GM12872 (cell line): ENCODE data around the gene ICE1.

Experiments
- TF ChIP-seq, protein P1 (sequence below): IDR thresholded peaks from 3 replicates; pipeline ENCODE4 v1.5.1; 2011; ENCODE audit warnings: low read depth, mild to moderate bottlenecking, low read length, moderate library complexity; ENCODE audit not compliant: insufficient read depth

Gene ICE1

DNA sequence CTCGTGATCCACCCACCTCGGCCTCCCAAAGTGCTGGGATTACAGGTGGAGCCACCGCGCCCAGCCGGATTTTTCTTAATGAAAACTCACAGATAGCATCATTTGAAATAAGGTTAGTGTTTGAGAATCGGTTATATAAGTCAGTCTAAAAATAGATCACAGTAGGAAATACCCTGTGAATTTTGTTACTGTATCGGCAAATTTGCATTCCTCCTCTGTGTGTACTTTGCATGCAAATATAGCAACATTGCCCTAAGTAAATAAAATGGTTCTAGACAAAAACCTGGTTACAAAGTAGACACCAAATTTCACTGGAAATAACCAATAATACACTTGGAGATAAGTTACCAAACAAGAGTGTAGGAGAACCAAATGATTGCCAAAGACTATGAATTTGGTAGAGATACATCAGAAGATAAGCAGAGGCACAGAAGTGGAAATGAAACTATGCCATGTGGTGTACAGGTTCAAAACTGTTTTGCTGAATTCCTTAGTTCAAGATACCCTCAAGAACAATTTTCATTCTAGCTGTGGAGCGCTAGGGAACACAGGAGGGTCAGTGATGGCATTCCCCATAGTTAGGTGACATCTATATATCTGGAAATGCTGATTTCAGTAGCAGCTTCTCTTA lies 58.1 kb downstream of the ICE1 start:
- TF ChIP-seq, protein P1, sequence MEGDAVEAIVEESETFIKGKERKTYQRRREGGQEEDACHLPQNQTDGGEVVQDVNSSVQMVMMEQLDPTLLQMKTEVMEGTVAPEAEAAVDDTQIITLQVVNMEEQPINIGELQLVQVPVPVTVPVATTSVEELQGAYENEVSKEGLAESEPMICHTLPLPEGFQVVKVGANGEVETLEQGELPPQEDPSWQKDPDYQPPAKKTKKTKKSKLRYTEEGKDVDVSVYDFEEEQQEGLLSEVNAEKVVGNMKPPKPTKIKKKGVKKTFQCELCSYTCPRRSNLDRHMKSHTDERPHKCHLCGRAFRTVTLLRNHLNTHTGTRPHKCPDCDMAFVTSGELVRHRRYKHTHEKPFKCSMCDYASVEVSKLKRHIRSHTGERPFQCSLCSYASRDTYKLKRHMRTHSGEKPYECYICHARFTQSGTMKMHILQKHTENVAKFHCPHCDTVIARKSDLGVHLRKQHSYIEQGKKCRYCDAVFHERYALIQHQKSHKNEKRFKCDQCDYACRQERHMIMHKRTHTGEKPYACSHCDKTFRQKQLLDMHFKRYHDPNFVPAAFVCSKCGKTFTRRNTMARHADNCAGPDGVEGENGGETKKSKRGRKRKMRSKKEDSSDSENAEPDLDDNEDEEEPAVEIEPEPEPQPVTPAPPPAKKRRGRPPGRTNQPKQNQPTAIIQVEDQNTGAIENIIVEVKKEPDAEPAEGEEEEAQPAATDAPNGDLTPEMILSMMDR = no peak

DNA sequence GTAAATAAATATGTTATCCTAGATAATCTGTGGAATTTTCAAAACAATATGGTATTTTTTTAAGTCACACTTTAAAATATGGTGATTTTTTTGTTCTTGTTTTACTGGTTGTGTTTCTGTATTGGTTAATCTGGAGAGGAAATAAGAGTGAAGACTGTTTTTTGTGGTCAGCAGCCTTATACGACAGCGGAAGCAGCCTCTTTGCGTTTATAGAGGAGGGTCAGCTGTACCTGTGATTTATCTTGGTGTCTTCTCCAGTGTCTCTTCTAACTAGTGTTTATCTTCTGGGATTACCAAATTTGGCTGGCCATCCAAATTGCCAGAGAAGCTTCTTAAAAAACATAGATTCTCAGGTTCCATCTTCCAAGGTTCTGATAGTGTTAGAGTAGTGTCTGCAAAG lies 58.7 kb downstream of the ICE1 start:
- TF ChIP-seq, protein P1 = no peak

DNA sequence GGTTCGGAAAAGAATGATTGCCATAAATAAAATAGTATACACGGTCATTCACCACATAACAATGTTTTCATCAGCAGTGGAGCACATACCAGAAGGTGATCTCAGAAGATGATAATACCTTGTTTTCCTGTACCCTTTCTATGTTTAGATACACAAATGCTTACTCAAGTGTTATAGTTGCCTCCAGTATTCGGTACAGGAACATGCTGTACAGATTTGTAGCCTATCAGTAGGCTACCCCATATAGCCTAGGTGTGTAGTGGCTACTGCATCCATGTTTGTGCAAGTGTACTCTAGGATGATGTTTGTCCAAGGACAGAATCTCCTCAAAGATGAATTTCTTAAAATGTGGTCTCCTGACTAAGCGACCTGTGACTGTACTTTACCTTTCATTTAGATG lies 59.2 kb downstream of the ICE1 start:
- TF ChIP-seq, protein P1 = no peak

DNA sequence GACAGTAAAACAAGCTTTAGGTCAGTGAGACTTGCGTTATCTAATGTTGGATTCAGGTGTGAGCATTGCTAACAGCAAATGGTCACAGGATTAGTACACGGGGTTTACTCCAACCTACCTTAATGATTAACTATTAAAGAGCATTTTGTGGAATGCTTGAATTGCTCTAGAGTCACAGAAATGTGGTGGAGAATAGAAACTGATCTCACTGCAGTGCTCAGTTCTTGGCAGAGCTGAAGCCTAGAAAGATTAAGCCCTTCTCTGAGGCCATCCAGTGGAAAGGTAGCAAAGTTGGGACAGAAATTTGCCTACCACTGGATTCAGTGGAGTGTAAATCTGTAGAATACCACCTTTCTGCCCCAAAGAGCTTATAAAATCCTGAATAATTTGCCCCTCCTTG lies 60.9 kb downstream of the ICE1 start:
- TF ChIP-seq, protein P1 = no peak

DNA sequence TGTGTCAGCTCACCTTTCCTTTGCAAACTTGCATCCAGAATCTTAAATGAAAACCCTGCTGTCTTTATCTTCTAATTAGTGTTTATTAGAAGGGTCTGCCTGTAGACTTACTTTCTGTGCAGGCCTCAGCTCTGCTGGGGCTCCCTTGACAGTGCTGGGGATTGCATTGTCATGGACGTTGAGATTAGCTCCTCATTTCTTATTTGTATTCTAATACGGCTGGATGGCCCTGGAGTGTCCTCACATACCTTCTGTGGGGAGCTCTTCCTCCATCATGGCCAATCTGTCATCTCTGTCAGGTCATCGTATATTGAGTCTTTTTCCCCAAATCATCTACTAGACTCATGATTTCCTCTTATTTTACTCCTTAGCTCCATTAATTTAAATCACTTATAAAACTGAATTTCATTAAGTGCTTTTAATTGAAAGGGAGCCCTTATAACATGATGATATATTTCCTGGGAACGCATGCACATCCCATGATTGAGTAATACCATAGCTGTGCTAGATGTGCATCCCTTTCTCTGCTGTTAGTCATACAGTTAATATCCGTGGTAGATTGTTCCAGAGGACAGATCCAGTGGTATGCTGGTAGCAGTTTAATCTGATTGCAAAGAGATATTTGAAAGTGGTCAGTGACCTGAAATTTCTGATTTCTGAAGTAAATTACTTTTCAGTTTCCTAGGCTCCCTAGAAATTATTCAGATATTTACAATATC lies 61.6 kb downstream of the ICE1 start:
- TF ChIP-seq, protein P1 = no peak

DNA sequence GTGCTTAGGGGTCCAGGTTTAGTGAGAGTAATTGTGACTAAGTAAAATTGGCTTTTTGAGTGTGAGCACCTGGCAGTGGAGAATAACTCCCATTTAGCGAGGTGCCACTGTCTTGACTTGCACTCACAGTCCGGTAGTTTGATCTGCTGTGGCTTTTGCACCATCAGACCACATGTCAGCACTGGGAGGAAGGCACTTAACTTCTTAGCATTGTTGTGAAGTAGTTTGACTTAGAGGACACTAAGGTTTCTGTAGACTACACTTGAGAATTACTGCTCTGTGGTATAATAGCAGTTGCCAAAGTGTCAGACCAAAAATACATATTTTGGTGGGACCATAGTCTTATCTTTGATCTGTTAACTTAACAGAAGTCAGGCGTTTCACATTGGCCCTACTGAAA lies 63.6 kb downstream of the ICE1 start:
- TF ChIP-seq, protein P1 = no peak

DNA sequence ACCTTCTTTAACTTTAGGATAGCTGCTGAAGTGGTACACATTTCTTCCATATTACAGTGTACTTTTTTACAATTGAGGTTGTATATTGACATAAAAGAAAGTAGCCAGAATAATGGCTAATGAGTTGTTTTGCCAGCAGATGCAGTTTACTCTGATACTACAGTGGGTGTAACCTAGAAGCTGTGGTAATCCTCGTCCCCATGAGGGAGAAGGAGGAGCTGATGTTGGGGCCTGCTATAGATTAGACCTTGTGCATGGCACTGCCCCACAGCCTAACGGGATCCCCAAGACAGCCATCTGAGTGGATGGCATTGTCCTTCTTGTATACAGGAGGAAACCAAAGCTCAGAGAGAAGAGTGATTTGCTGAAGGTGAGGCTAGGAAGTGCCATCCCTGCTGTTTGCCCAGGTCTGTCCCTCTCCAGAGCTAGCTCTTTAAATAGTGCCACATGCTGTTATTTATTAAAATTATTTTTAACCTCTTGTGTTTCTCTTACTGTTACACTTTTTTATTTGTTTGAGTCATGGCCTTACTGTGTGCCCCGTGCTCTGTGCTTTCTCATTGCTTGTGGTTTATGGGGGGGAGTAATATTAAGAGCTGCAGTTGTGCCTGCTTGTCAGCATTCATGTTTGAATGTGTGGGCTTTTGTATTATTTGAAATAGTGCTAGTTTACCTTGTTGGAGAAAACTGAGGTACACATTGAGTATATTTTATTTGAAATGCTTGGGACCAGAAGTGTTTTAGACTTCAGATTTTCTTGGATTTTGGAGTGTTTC lies 65.3 kb downstream of the ICE1 start:
- TF ChIP-seq, protein P1 = no peak
